DLD1 (cell line): ENCODE results near the gene HRH3.

Experiments used
- in situ Hi-C: cut with HindIII; loops from 2 replicates; pipeline ENCODE4 v1.10.0; 2017; ENCODE audit warnings: low sequenced_read_pairs

The HRH3 gene

GRCh38 chr20:62201173-62202082, 18.6 kb downstream of the HRH3 start:
- in situ Hi-C loops: no loop called here

GRCh38 chr20:62200491-62201172, 19.4 kb downstream of the HRH3 start:
- in situ Hi-C loops: no loop called here

- in situ Hi-C loops: no loop called here
These were observed 21.1 kb downstream of the HRH3 start for GRCh38 chr20:62198931-62199330.

GRCh38 chr20:62198496-62198895, 21.6 kb downstream of the HRH3 start:
- in situ Hi-C loops: no loop called here

- in situ Hi-C loops: no loop called here
These were observed 22.3 kb downstream of the HRH3 start for GRCh38 chr20:62197801-62198200.

GRCh38 chr20:62197311-62197710, 22.8 kb downstream of the HRH3 start:
- in situ Hi-C loops: no loop called here

GRCh38 chr20:62196286-62196685, 23.8 kb downstream of the HRH3 start:
- in situ Hi-C loops: no loop called here

- in situ Hi-C loops: no loop called here
These were observed 24.3 kb downstream of the HRH3 start for GRCh38 chr20:62195736-62196135.

- in situ Hi-C loops: no loop called here
These were observed 25.0 kb downstream of the HRH3 start for GRCh38 chr20:62195075-62195405.

- in situ Hi-C loops: no loop called here
These were observed 26.7 kb downstream of the HRH3 start for GRCh38 chr20:62193079-62194025.

- in situ Hi-C loops: no loop called here
These were observed 27.4 kb downstream of the HRH3 start for GRCh38 chr20:62192635-62193034.

GRCh38 chr20:62191781-62192559, 28.1 kb downstream of the HRH3 start:
- in situ Hi-C loops: no loop called here

- in situ Hi-C loops: no loop called here
These were observed 29.3 kb downstream of the HRH3 start for GRCh38 chr20:62190639-62191411.

- in situ Hi-C loops: no loop called here
These were observed 32.9 kb downstream of the HRH3 start for GRCh38 chr20:62186887-62187866.

GRCh38 chr20:62186096-62186426, 34.0 kb downstream of the HRH3 start:
- in situ Hi-C loops: no loop called here

- in situ Hi-C loops: no loop called here
These were observed 36.5 kb downstream of the HRH3 start for GRCh38 chr20:62183426-62184142.

GRCh38 chr20:62182469-62183425, 37.3 kb downstream of the HRH3 start, which contains the start of gene MTG2:
MTG2 (plus strand) TSS chr20:62183028; CDS start chr20:62193421, 10,393 bp downstream.
- in situ Hi-C loops: no loop called here
